HG03571 (cell line): ENCODE measurements around the gene CARMIL1.

Experiments
- ATAC-seq: cut with Tn5 transposase; IDR thresholded peaks from one replicate; pipeline ENCODE4 v1.9.1; 2021; ENCODE audit not compliant: unreplicated experiment

Gene CARMIL1

GRCh38 chr6:25497383-25498040, 218.3 kb downstream of the CARMIL1 start:
- no peak for ATAC-seq

GRCh38 chr6:25498505-25498904, 219.3 kb downstream of the CARMIL1 start:
- ATAC-seq: no peak

- ATAC-seq: no peak
Observed at GRCh38 chr6:25499615-25500235, 220.6 kb downstream of the CARMIL1 start.

- ATAC-seq: no peak
Observed at GRCh38 chr6:25503686-25504085, 224.5 kb downstream of the CARMIL1 start.

- no peak for ATAC-seq
Observed at GRCh38 chr6:25504661-25505060, 225.5 kb downstream of the CARMIL1 start.

- ATAC-seq: no peak
Observed at GRCh38 chr6:25506020-25506419, 226.8 kb downstream of the CARMIL1 start.

- ATAC-seq: no peak
Observed at GRCh38 chr6:25508051-25508450, 228.9 kb downstream of the CARMIL1 start.

- ATAC-seq: no peak
Observed at GRCh38 chr6:25511376-25511775, 232.2 kb downstream of the CARMIL1 start.

- no peak for ATAC-seq
Observed at GRCh38 chr6:25512560-25512959, 233.4 kb downstream of the CARMIL1 start.

- ATAC-seq: no peak
Observed at GRCh38 chr6:25519856-25520255, 240.7 kb downstream of the CARMIL1 start.

GRCh38 chr6:25524542-25524941, 245.4 kb downstream of the CARMIL1 start:
- ATAC-seq: no peak

GRCh38 chr6:25525078-25525477, 245.9 kb downstream of the CARMIL1 start:
- no peak for ATAC-seq

- no peak for ATAC-seq
Observed at GRCh38 chr6:25534942-25535631, 255.9 kb downstream of the CARMIL1 start.

GRCh38 chr6:25535632-25536225, 256.6 kb downstream of the CARMIL1 start:
- no peak for ATAC-seq

GRCh38 chr6:25536781-25537180, 257.6 kb downstream of the CARMIL1 start:
- no peak for ATAC-seq

GRCh38 chr6:25537349-25538018, 258.3 kb downstream of the CARMIL1 start:
- ATAC-seq: no peak

- no peak for ATAC-seq
Observed at GRCh38 chr6:25541228-25541627, 262.1 kb downstream of the CARMIL1 start.

GRCh38 chr6:25542984-25543910, 264.1 kb downstream of the CARMIL1 start:
- no peak for ATAC-seq

GRCh38 chr6:25544833-25545232, 265.7 kb downstream of the CARMIL1 start:
- no peak for ATAC-seq

- no peak for ATAC-seq
Observed at GRCh38 chr6:25547797-25548196, 268.6 kb downstream of the CARMIL1 start.
